A549 (cell line): ENCODE data around the gene KCNAB2. TPM values are rescaled to one million over a fixed set of nuclear protein-coding genes. Genes with fewer than 3 reads are reported as not detected.

ENCODE experiments used
- ATAC-seq, 2 experiments: fragments of 200-7000 bp in 1 of 2; fragments of >200 bp in 1 of 2; cut with Nextera tagmentation in 1 of 2; cut with Tn5 transposase in 1 of 2; 3 replicates each; pipeline versions ENCODE4 v1.8.0 to v1.9.1; 2018 to 2020; ENCODE audit warnings: mild to moderate bottlenecking in 1 of 2, moderate library complexity in 1 of 2
- CTCF ChIA-PET: fragments of 300-600 bp; sonication (Branson Sonifier 250); formaldehyde crosslinking; extraction: SDS; loops from one replicate; lab custom pipeline; 2021; ENCODE audit warnings: antibody characterized with exemption, inconsistent platforms; lab: Yijun Ruan, JAX
- POLR2A ChIA-PET: fragments of 350-600 bp; formaldehyde crosslinking; extraction: SDS; loops from one replicate; lab custom pipeline; 2021; ENCODE audit warnings: antibody characterized with exemption, inconsistent platforms; lab: Yijun Ruan, JAX
- DNase-seq, 2 experiments: peaks; one replicate each; pipeline versions ENCODE4 v3.0.0 to v3.0.0-alpha.2; 2011 to 2016; ENCODE audit warnings: low read depth in 1 of 2, low spot score in 1 of 2
- FAIRE-seq: peaks from 2 replicates; lab custom pipeline; 2011; peaks lifted over from hg19 to GRCh38; lab: Jason Lieb, UNC
- H3K27ac ChIP-seq, 2 experiments: fragments of >200 bp; sonication (Bioruptor Twin); formaldehyde crosslinking; 3 replicates each; pipeline ENCODE4 v1.5.1; 2016 to 2017
- H3K4me1 ChIP-seq: fragments of >200 bp; sonication (Bioruptor Twin); formaldehyde crosslinking; 3 replicates; pipeline ENCODE4 v1.6.1; 2016
- H3K4me2 ChIP-seq: fragments of >200 bp; sonication (Bioruptor Twin); formaldehyde crosslinking; 3 replicates; pipeline ENCODE4 v1.6.1; 2016
- H3K4me3 ChIP-seq: fragments of >200 bp; sonication (Bioruptor Twin); formaldehyde crosslinking; 3 replicates; pipeline ENCODE4 v1.5.1; 2016
- H3K9me3 ChIP-seq: fragments of >200 bp; sonication (Bioruptor Twin); formaldehyde crosslinking; 3 replicates; pipeline ENCODE4 v1.6.1; 2016
- BHLHE40 ChIP-seq: IDR thresholded peaks from 2 replicates; pipeline ENCODE4 v1.6.1; 2012; ENCODE audit warnings: low read depth, low read length, inconsistent platforms
- CEBPB ChIP-seq, 2 experiments: fragments of >200 bp in 1 of 2; sonication (Bioruptor Twin) in 1 of 2; formaldehyde crosslinking in 1 of 2; IDR thresholded peaks; 2 replicates each; pipeline ENCODE4 v1.6.1; 2012 to 2016
- EHMT2 ChIP-seq: fragments of 200-600 bp; sonication (generic); IDR thresholded peaks from 2 replicates; pipeline ENCODE4 v1.6.1; 2016; ENCODE audit warnings: antibody characterized with exemption, low read depth, mild to moderate bottlenecking, moderate library complexity
- EP300 ChIP-seq, 2 experiments: fragments of >200 bp; sonication (Bioruptor Twin); formaldehyde crosslinking; IDR thresholded peaks; 2 replicates in 1 of 2; 3 replicates in 1 of 2; pipeline ENCODE4 v1.6.1; 2016 to 2017
- ESRRA ChIP-seq: fragments of 150-350 bp; IDR thresholded peaks from 2 replicates; pipeline ENCODE4 v1.6.1; 2014; ENCODE audit warnings: mild to moderate bottlenecking, low read length, borderline replicate concordance
- HEYL ChIP-seq: fragments of 250-450 bp; sonication (Bioruptor Pico); IDR thresholded peaks from 2 replicates; pipeline ENCODE4 v1.8.0; 2021; ENCODE audit warnings: mild to moderate bottlenecking, moderate library complexity
- HOXB13 ChIP-seq: fragments of 250-450 bp; sonication (Bioruptor Pico); IDR thresholded peaks from 2 replicates; pipeline ENCODE4 v1.5.0; 2020; ENCODE audit warnings: low read depth, mild to moderate bottlenecking, moderate library complexity
- JUN ChIP-seq, 2 experiments: fragments of >200 bp; sonication (Bioruptor Twin); formaldehyde crosslinking; IDR thresholded peaks; 2 replicates in 1 of 2; 3 replicates in 1 of 2; pipeline ENCODE4 v1.6.1; 2016 to 2017
- JUNB ChIP-seq: fragments of >200 bp; sonication (Bioruptor Twin); formaldehyde crosslinking; IDR thresholded peaks from 2 replicates; pipeline ENCODE4 v1.6.1; 2016
- MYC ChIP-seq: IDR thresholded peaks from 2 replicates; pipeline ENCODE4 v1.6.1; 2012; ENCODE audit warnings: mild to moderate bottlenecking, inconsistent platforms, low read length, improper control_type of control experiment, borderline replicate concordance
- NPAS2 ChIP-seq: fragments of 250-450 bp; sonication (Bioruptor Pico); IDR thresholded peaks from 2 replicates; pipeline ENCODE4 v1.8.0; 2022; ENCODE audit warnings: mild to moderate bottlenecking, moderate library complexity, borderline replicate concordance
- NR3C1 ChIP-seq: fragments of >200 bp; sonication (Bioruptor Twin); formaldehyde crosslinking; IDR thresholded peaks from 3 replicates; pipeline ENCODE4 v1.6.1; 2017
- POLR2AphosphoS2 ChIP-seq: conservative IDR thresholded peaks from 2 replicates; pipeline ENCODE4 v1.6.1; 2012; ENCODE audit warnings: low read length, improper control_type of control experiment, inconsistent platforms
- RAD21 ChIP-seq, 2 experiments: fragments of >200 bp in 1 of 2; sonication (Bioruptor Twin) in 1 of 2; formaldehyde crosslinking in 1 of 2; IDR thresholded peaks in 1 of 2; conservative IDR thresholded peaks in 1 of 2; 2 replicates in 1 of 2; 3 replicates in 1 of 2; pipeline ENCODE4 v1.6.1; 2012 to 2018; ENCODE audit warnings: inconsistent platforms in 1 of 2
- RARB ChIP-seq: fragments of 250-450 bp; sonication (Bioruptor Pico); IDR thresholded peaks from 2 replicates; pipeline ENCODE4 v1.8.0; 2021; ENCODE audit warnings: mild to moderate bottlenecking, moderate library complexity
- RNF2 ChIP-seq: fragments of 200-600 bp; sonication (generic); IDR thresholded peaks from 2 replicates; pipeline ENCODE4 v1.6.1; 2016; ENCODE audit warnings: low read depth, mild to moderate bottlenecking, antibody characterized with exemption, moderate library complexity, borderline replicate concordance
- SMC3 ChIP-seq: fragments of >200 bp; sonication (Bioruptor Twin); formaldehyde crosslinking; IDR thresholded peaks from 3 replicates; pipeline ENCODE4 v1.6.1; 2018; ENCODE audit warnings: inconsistent platforms
- SREBF2 ChIP-seq: fragments of 450-650 bp; IDR thresholded peaks from 2 replicates; pipeline ENCODE4 v1.6.1; 2014; ENCODE audit warnings: mild to moderate bottlenecking, moderate library complexity
- TP53 ChIP-seq: fragments of 250-450 bp; sonication (Bioruptor Pico); IDR thresholded peaks from 2 replicates; pipeline ENCODE4 v1.5.0; 2021; ENCODE audit warnings: mild to moderate bottlenecking, moderate library complexity
- WGBS: methylation state at CpG from one replicate; pipeline ENCODE4 v1.1.6; 2017; ENCODE audit errors: missing lambda C conversion rate; 5-methylcytosine and 5-hydroxymethylcytosine counted together
- polyA plus RNA-seq, 4 experiments: library from polyadenylated mRNA; depleted of rRNA in 3 of 4; stranded (reverse); fragments of >200 nt; fragmentation: RNase III in 1 of 4; extraction: RNeasy Plus Mini Kit Qiagen cat#74134 plus additional on column Dnase treatment in 1 of 4; gene quantifications; 2 replicates in 3 of 4; 3 replicates in 1 of 4; pipeline ENCODE4 v1.2.3, GENCODE V29; 2011 to 2017
- TF ChIP-seq, protein P1 (sequence below): fragments of >200 bp; sonication (Bioruptor Twin); formaldehyde crosslinking; IDR thresholded peaks from 3 replicates; pipeline ENCODE4 v1.5.1; 2016
- TF ChIP-seq, protein P2 (sequence below): IDR thresholded peaks from 2 replicates; pipeline ENCODE4 v1.6.1; 2012; ENCODE audit warnings: low read depth, borderline replicate concordance

Gene KCNAB2
- polyA plus RNA-seq, 2 of the 4 experiments (the other 2 are of a cell fraction), result 7.3 to 9.9 TPM

DNA sequence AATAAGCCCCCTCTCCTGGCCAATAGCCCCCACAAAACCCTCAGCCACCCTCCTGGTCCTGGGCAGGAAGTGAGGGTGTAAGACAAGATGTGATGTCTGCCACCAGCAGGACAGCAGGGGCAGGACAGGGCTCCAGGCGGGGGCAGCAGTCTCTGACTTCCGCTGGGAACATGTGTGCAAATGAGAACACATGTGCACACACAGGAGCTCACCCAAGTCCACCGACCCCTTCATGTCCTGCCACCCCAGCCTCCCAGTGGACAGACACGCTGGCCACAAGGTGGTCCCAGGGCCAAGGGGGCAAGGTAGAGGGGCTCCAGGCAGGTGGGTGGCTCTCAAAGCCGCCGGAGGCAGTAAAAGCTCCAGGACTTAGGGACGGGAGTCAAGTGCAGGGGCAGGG is 60.1 kb downstream of the KCNAB2 start (continued):
- TF ChIP-seq, protein P1, sequence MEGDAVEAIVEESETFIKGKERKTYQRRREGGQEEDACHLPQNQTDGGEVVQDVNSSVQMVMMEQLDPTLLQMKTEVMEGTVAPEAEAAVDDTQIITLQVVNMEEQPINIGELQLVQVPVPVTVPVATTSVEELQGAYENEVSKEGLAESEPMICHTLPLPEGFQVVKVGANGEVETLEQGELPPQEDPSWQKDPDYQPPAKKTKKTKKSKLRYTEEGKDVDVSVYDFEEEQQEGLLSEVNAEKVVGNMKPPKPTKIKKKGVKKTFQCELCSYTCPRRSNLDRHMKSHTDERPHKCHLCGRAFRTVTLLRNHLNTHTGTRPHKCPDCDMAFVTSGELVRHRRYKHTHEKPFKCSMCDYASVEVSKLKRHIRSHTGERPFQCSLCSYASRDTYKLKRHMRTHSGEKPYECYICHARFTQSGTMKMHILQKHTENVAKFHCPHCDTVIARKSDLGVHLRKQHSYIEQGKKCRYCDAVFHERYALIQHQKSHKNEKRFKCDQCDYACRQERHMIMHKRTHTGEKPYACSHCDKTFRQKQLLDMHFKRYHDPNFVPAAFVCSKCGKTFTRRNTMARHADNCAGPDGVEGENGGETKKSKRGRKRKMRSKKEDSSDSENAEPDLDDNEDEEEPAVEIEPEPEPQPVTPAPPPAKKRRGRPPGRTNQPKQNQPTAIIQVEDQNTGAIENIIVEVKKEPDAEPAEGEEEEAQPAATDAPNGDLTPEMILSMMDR, result no peak

DNA sequence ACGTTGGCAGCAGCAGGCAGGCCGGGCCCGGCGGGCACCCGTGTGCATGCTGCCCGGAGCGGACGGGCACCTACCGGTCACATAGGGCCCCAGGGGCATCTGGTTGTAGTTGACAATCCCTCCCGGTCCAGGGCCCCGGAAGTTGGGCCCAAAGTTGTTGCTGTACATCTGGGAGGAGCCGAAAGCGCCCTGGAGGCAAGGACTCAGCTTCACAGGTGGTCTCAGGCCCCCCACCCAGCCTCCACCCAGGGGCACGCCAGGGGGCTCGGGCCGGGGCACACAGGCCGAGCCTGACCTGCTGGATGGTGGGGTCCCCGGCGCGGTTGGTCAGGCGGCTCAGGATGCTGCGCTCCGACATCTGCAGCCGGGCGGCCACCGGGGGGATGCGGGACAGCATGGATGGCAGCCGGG is 60.6 kb downstream of the KCNAB2 start:
- ATAC-seq, result no peak

DNA sequence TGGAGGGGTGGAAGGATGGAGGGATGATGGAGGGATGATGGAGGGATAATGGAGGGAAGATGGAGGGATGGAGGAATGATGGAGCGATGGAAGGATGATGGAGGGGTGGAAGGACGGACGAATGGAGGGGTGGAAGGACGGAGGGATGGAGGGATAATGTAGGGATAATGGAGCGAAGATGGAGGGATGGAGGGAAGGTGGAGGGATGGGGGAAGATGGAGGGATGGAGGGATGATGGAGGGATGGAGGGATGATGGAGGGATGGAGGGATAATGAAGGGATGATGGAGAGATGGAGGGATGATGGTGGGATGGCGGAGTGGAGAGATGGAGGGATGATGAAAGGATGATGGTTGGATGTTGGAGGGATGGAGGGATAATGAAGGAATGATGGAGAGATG is 61.3 kb downstream of the KCNAB2 start:
- H3K9me3 ChIP-seq, result no peaks in the 10 kb centered on the region
- H3K27ac ChIP-seq, result no peak overlapping the region
- no peak overlapping the region for H3K4me2 ChIP-seq
- H3K4me1 ChIP-seq, result no peaks in the 10 kb centered on the region
- CTCF ChIA-PET, result interaction anchor here (0.8 to 1.4 kb wide), 3 partner anchors 9 to 140 kb away, joined by 3 to 4 read pairs (median 3); no protein-coding TSS in a partner anchor
- no peak for TF ChIP-seq EHMT2
- no peak for TF ChIP-seq JUN (IDR thresholded peaks at IDR 0.05)
- no peak for TF ChIP-seq EP300 (IDR thresholded peaks at IDR 0.05)
- TF ChIP-seq RAD21 (conservative IDR thresholded peaks at IDR 0.05 in 1 of 2, IDR thresholded peaks at IDR 0.05 in 1 of 2), result no peak
- no peak for TF ChIP-seq HOXB13 (CRISPR knock-in tag)
- TF ChIP-seq TP53 (CRISPR knock-in tag), result no peak
- TF ChIP-seq NPAS2 (CRISPR knock-in tag), result no peak
- no peak for TF ChIP-seq RNF2
- no peak for TF ChIP-seq NR3C1
- no peak for TF ChIP-seq HEYL
- TF ChIP-seq RARB, result no peak
- no peak for TF ChIP-seq ESRRA
- TF ChIP-seq POLR2AphosphoS2, result no peak
- TF ChIP-seq MYC, result no peak
- TF ChIP-seq CEBPB (IDR thresholded peaks at IDR 0.05), result no peak
- TF ChIP-seq, all 56 proteins: peak for 0
- DNase-seq, result no peak
- POLR2A ChIA-PET, result no interaction called here
- 66% methylated on average over 6 of the region's 6 CpGs for WGBS
- FAIRE-seq, result no peak
- H3K4me3 ChIP-seq, result no peak overlapping the region
- no peak for ATAC-seq

More for the DNA sequence above, 60.6 kb downstream of the KCNAB2 start:
- POLR2A ChIA-PET, result no interaction called here
- CTCF ChIA-PET, result interaction anchor here (0.8 to 1.4 kb wide), 3 partner anchors 10 to 140 kb away, joined by 3 to 4 read pairs (median 3); no protein-coding TSS in a partner anchor
- 76% methylated on average over 5 of the region's 28 CpGs for WGBS
- no peak overlapping the region for H3K4me2 ChIP-seq
- H3K9me3 ChIP-seq, result no peaks in the 10 kb centered on the region
- TF ChIP-seq JUNB (no peak), SREBF2 (no peak), POLR2AphosphoS2 (no peak), RNF2 (no peak), SMC3 (no peak), NPAS2 (CRISPR knock-in tag) (no peak), BHLHE40 (no peak)
- TF ChIP-seq, protein P2, sequence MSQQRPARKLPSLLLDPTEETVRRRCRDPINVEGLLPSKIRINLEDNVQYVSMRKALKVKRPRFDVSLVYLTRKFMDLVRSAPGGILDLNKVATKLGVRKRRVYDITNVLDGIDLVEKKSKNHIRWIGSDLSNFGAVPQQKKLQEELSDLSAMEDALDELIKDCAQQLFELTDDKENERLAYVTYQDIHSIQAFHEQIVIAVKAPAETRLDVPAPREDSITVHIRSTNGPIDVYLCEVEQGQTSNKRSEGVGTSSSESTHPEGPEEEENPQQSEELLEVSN, result no peak
- no peak for DNase-seq
- FAIRE-seq, result no peak
- H3K4me3 ChIP-seq, result no peak overlapping the region
- no peak overlapping the region for H3K27ac ChIP-seq
- H3K4me1 ChIP-seq, result no peaks in the 10 kb centered on the region
